ENCODE data around the gene NUP205.

DNA sequence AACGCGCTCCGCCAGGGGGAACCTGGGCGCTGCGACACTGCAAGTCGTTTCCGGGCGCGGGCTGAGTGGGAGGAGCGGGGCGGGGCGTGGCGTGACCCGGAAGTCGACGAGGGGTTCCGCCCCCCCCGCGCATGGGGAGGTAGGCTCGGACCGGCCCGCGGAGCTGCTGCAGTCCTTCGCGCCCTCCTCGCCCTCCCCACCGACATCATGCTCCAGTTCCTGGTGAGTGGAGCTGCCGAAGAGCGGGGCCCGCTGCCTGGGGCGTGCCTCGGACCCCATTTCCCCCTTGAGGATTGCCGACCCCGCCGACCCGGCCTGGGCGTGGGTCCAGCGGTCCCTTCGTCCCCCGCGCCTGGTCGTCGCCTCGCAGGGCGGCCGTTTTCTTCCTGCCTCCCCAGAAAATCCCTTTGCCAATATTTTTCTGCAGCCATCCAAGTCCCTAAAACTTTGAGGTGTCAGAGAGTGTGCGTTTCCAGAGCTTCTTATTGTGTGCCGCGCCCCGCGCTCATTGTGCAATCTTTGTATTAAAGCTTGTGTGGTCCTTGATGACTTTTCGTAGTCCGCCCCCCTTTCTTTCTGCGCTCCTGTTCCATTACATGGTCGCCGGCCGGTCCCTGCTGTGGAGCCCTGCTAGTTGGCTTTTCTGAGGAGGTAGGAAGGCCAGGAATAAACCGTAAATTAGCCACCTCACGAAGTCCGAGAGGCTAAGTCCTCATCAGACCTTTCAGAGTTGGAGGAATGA lies 104.8 kb downstream of the NUP205 start, which contains the start of gene STMP1:
- TF ChIP-seq EZH2 (IDR thresholded peaks at IDR 0.05): no peak
- peak; percentile 96 for TF ChIP-seq POLR2AphosphoS5 (IDR thresholded peaks at IDR 0.05; ENCODE audit: borderline replicate concordance, low read depth, low read length)
